ENCODE data around the gene KCNQ1OT1.

The KCNQ1OT1 gene

DNA sequence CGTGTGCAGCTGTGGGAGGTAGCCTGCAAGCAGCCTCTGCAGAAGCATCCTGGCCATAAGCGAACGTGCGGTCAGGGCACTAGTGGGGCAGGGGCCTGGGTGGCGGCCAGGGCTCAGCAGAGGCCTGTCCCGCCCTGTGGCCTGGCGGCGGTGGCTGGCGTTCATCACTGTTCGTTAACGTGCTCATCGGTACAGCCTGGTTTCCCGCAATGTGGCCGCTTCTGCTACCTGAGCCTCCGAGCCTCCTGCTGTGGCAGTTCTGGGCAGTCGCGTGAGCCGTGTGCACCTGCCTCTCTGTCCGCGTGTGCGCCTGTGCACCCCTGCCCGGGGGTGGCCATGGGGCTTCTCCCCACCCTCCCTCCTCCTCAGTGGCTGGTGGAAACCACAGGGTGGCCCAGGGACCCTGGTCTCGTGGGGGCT, 117.9 kb downstream of the KCNQ1OT1 start:
- no peak for TF ChIP-seq EZH2 (IDR thresholded peaks at IDR 0.05; ENCODE audit: borderline replicate concordance, low read length)
- TF ChIP-seq, protein P1, sequence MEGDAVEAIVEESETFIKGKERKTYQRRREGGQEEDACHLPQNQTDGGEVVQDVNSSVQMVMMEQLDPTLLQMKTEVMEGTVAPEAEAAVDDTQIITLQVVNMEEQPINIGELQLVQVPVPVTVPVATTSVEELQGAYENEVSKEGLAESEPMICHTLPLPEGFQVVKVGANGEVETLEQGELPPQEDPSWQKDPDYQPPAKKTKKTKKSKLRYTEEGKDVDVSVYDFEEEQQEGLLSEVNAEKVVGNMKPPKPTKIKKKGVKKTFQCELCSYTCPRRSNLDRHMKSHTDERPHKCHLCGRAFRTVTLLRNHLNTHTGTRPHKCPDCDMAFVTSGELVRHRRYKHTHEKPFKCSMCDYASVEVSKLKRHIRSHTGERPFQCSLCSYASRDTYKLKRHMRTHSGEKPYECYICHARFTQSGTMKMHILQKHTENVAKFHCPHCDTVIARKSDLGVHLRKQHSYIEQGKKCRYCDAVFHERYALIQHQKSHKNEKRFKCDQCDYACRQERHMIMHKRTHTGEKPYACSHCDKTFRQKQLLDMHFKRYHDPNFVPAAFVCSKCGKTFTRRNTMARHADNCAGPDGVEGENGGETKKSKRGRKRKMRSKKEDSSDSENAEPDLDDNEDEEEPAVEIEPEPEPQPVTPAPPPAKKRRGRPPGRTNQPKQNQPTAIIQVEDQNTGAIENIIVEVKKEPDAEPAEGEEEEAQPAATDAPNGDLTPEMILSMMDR (IDR thresholded peaks at IDR 0.05; ENCODE audit: low read length): no peak
- no peak overlapping the region for H3K4me3 ChIP-seq (ENCODE audit: low read depth, low read length, poor library complexity, severe bottlenecking)
- H3F3A ChIP-seq (ENCODE audit: insufficient read depth, low read length): no peaks in the 10 kb centered on the region
- no peak overlapping the region for H2AFZ ChIP-seq (ENCODE audit: low read length)
- no peaks in the 10 kb centered on the region for H3K4me1 ChIP-seq (ENCODE audit: insufficient read depth, low read length, severe bottlenecking)
- H3K9ac ChIP-seq (ENCODE audit: low read length): no peak overlapping the region
- no peak overlapping the region for H3K27ac ChIP-seq (ENCODE audit: low read depth, low read length, poor library complexity, severe bottlenecking)
- H3K9me2 ChIP-seq (ENCODE audit: low read depth, low read length): no peaks in the 10 kb centered on the region
- no peaks in the 10 kb centered on the region for H3K79me2 ChIP-seq (ENCODE audit: insufficient read depth, low read length)
- H4K20me1 ChIP-seq (ENCODE audit: insufficient read depth, low read length): no peaks in the 10 kb centered on the region
- no peaks in the 10 kb centered on the region for H3K9me3 ChIP-seq (ENCODE audit: low read length)
- no peak overlapping the region for H3K4me2 ChIP-seq (ENCODE audit: low read length)
- no peaks in the 10 kb centered on the region for H3K27me3 ChIP-seq (ENCODE audit: insufficient read depth, low read length)
- H3K36me3 ChIP-seq (ENCODE audit: insufficient read depth, low read length): no peaks in the 10 kb centered on the region

DNA sequence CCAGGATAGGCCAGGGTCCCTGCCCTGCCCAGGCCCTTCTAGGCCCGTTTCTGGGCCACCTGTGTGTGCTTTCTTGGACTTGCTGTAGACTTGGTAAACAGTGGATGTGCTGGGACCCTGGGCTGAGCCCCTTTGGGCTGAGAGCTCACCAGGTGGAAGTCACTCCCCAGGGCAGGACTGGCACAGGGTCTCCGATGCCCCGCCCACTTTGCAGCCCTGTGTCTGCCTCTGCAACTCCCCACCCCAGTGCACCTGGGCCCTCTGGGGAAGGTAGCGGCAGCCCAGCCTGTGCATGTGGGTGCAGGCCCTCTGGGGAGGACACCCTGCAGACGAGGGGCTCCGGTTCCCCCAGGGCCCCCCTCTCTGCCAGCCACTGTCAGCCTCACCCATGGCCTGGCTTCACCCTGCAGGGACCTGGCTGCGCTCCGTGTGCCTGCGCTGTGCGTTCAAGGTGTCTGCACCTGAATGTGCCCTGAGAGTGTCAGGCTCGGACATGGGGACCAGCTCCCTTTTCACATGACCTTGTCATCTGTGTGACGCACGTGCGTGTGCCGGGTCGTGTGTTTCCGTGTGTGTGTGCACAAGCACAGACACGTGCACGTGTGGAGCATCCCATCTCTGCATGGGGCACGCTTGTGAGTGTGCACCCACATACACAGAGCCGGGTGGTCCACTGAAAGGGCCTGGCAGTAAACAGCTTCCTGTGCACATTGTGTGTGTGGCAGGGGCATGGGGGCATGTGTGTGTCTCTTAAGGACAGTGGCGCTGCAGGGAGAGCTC, 118.5 kb downstream of the KCNQ1OT1 start:
- Histone ChIP-seq H3K4me1 (ENCODE audit: insufficient read depth, low read length, severe bottlenecking) (no peaks in the 10 kb centered on the region), H3K9me3 (ENCODE audit: low read length) (no peaks in the 10 kb centered on the region), H2AFZ (ENCODE audit: low read length) (no peak overlapping the region), H3K4me3 (ENCODE audit: low read depth, low read length, poor library complexity, severe bottlenecking) (no peak overlapping the region), H3K4me2 (ENCODE audit: low read length) (no peak overlapping the region), H3K27me3 (ENCODE audit: insufficient read depth, low read length) (no peaks in the 10 kb centered on the region), H3F3A (ENCODE audit: insufficient read depth, low read length) (no peaks in the 10 kb centered on the region), H3K9ac (ENCODE audit: low read length) (no peak overlapping the region), H3K36me3 (ENCODE audit: insufficient read depth, low read length) (no peaks in the 10 kb centered on the region), H3K79me2 (ENCODE audit: insufficient read depth, low read length) (no peaks in the 10 kb centered on the region), H3K27ac (ENCODE audit: low read depth, low read length, poor library complexity, severe bottlenecking) (no peak overlapping the region), H4K20me1 (ENCODE audit: insufficient read depth, low read length) (no peaks in the 10 kb centered on the region), H3K9me2 (ENCODE audit: low read depth, low read length) (no peaks in the 10 kb centered on the region)
- TF ChIP-seq, protein P1 (IDR thresholded peaks at IDR 0.05; ENCODE audit: low read length): no peak
- TF ChIP-seq EZH2 (IDR thresholded peaks at IDR 0.05; ENCODE audit: borderline replicate concordance, low read length): no peak

GRCh38 chr11:2580571-2581001, 119.2 kb downstream of the KCNQ1OT1 start:
- Histone ChIP-seq H3K9ac (ENCODE audit: low read length) (no peak overlapping the region), H3K79me2 (ENCODE audit: insufficient read depth, low read length) (no peaks in the 10 kb centered on the region), H4K20me1 (ENCODE audit: insufficient read depth, low read length) (no peaks in the 10 kb centered on the region), H3K4me2 (ENCODE audit: low read length) (no peak overlapping the region), H3K9me2 (ENCODE audit: low read depth, low read length) (no peaks in the 10 kb centered on the region), H3F3A (ENCODE audit: insufficient read depth, low read length) (no peaks in the 10 kb centered on the region), H3K4me1 (ENCODE audit: insufficient read depth, low read length, severe bottlenecking) (no peaks in the 10 kb centered on the region), H3K27ac (ENCODE audit: low read depth, low read length, poor library complexity, severe bottlenecking) (no peak overlapping the region), H2AFZ (ENCODE audit: low read length) (no peak overlapping the region), H3K36me3 (ENCODE audit: insufficient read depth, low read length) (no peaks in the 10 kb centered on the region), H3K4me3 (ENCODE audit: low read depth, low read length, poor library complexity, severe bottlenecking) (no peak overlapping the region), H3K9me3 (ENCODE audit: low read length) (no peaks in the 10 kb centered on the region), H3K27me3 (ENCODE audit: insufficient read depth, low read length) (no peaks in the 10 kb centered on the region)
- TF ChIP-seq, protein P1 (IDR thresholded peaks at IDR 0.05; ENCODE audit: low read length): no peak
- no peak for TF ChIP-seq EZH2 (IDR thresholded peaks at IDR 0.05; ENCODE audit: borderline replicate concordance, low read length)

All from OCI-LY1 (cell line).